Body of pancreas (tissue), 4 donors: ENCODE data around the gene RRAGC.

Experiments used
- POLR2A ChIP-seq, 3 donors: fragments of 450-650 bp; IDR thresholded peaks; one replicate each; pipeline ENCODE4 v1.6.1; 2016; ENCODE audit warnings: antibody characterized with exemption in 3 of 3, mild to moderate bottlenecking in 2 of 3
- TF ChIP-seq, protein P1 (sequence below), 7 experiments: fragments of 450-650 bp in 4 of 7; fragments of 200-600 bp in 3 of 7; sonication (generic) in 3 of 7; IDR thresholded peaks; one replicate each; pipeline ENCODE4 v1.5.1; 2016 to 2019; ENCODE audit warnings: antibody characterized with exemption in 7 of 7

DNA sequence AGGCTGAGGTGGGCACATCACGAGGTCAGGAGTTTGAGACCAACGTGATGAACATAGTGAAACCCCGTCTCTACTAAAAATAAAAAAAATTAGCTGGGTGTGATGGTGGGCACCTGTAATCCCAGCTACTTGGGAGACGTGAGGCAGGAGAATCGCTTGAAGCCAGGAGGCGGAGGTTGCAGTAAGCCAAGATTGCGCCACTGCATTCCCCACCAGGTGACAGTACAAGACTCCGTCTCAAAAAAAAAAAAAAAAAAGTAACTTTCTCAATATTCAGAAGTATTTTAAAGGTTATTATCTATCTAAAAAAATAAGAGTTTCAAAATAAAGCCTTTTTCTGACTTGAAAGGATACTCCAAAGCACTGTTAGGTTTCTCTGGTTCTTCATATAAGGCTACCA lies 7.6 kb upstream of the RRAGC start:
- TF ChIP-seq, protein P1, sequence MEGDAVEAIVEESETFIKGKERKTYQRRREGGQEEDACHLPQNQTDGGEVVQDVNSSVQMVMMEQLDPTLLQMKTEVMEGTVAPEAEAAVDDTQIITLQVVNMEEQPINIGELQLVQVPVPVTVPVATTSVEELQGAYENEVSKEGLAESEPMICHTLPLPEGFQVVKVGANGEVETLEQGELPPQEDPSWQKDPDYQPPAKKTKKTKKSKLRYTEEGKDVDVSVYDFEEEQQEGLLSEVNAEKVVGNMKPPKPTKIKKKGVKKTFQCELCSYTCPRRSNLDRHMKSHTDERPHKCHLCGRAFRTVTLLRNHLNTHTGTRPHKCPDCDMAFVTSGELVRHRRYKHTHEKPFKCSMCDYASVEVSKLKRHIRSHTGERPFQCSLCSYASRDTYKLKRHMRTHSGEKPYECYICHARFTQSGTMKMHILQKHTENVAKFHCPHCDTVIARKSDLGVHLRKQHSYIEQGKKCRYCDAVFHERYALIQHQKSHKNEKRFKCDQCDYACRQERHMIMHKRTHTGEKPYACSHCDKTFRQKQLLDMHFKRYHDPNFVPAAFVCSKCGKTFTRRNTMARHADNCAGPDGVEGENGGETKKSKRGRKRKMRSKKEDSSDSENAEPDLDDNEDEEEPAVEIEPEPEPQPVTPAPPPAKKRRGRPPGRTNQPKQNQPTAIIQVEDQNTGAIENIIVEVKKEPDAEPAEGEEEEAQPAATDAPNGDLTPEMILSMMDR (IDR thresholded peaks at IDR 0.05) = no peak
- TF ChIP-seq POLR2A (IDR thresholded peaks at IDR 0.05) = no peak
